GM12873 (cell line): Measurements from ENCODE around the gene DIP2C.

Source experiments
- TF ChIP-seq, protein P1 (sequence below): IDR thresholded peaks from 2 replicates; pipeline ENCODE4 v1.5.1; 2012; ENCODE audit warnings: low read depth, mild to moderate bottlenecking, moderate library complexity, low read length, control low read depth; ENCODE audit not compliant: insufficient read depth; ENCODE audit errors: missing control alignments

DIP2C gene

DNA sequence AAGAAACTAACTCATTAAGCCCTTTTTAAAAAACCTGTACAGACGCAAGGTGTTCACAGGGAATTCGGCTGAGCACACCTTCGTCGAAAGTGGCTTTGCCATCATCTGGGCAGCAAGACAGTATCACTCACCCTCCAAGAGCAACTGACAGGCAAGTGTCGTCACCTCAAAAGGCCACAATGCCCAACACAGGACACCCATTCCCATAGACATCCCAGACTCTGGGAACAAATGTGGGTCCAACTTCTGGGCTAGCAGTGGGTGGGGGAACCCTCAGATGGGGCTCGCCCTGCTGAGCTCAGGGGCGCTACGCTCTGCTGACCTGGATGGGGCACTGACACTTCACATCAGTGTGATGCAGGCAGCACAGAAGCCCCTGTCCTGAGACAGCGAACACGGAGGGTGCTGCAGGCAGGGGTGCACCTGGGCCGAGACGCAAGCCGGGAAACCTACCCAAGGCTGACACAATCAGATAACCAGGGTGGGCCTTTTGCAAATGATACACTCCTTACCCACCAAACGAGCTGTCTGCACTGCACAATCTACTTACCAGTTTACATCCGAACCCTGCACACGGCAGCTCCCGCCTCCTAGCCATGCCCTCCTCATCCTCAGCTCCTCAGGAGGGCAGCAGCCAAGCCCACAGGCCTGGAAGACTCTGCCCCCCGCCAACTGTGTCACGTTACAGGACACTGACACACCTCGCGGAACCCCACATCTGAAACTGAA is 1.7 kb downstream of the DIP2C start:
- TF ChIP-seq, protein P1, sequence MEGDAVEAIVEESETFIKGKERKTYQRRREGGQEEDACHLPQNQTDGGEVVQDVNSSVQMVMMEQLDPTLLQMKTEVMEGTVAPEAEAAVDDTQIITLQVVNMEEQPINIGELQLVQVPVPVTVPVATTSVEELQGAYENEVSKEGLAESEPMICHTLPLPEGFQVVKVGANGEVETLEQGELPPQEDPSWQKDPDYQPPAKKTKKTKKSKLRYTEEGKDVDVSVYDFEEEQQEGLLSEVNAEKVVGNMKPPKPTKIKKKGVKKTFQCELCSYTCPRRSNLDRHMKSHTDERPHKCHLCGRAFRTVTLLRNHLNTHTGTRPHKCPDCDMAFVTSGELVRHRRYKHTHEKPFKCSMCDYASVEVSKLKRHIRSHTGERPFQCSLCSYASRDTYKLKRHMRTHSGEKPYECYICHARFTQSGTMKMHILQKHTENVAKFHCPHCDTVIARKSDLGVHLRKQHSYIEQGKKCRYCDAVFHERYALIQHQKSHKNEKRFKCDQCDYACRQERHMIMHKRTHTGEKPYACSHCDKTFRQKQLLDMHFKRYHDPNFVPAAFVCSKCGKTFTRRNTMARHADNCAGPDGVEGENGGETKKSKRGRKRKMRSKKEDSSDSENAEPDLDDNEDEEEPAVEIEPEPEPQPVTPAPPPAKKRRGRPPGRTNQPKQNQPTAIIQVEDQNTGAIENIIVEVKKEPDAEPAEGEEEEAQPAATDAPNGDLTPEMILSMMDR: no peak

DNA sequence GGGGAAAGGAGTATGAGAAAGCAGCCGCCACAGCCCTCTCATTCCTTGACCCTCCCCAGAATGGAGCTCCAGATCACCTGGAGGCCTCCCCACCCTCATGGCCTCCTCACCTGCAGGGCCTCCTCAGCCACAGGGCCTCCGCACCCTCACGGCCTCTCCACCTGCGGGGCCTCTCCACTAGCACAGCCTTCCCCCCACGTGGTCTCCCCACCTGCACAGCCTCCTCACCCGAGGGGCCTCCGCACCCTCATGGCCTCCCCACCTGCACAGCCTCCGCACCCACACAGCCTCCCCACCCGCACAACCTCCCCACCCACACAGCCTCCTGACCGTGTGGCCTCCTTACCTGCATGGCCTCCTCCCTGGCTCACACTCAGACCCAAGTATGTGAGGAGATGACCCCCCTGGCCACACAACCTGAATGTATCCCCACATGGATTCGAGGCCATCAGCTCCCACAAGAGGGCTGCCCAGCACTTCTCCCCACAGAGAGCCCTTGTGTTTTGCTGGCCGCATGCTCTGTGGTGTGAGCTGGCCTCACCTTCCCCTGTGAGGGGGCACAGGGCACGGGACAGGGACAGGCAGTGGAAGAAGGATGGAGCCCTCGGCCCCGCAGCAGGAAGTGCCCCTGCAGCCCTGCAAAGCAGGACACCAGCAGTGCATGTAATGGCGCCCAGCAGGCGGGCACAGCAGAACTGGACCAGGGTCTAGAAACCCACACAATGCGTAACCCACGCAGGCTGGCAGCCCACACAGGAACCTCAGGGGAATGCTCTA is 3.1 kb downstream of the DIP2C start:
- TF ChIP-seq, protein P1: no peak

DNA sequence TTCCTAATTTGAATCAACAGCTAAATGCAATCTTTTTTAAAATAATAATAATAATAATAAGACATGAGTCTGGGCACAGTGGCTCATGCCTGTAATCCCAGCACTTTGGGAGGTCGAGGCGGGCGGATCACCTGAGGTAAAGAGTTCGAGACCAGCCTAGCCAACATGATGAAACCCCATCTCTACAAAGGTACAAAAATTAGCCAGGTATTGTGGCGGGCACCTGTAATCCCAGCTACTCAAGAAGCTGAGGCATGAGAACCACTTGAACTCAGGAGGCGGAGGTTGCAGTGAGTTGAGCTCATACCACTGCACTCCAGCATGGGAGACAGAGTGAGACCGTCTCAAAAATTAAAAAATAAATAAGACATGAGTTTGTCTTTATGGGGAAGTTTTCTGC is 3.9 kb downstream of the DIP2C start:
- TF ChIP-seq, protein P1: no peak

DNA sequence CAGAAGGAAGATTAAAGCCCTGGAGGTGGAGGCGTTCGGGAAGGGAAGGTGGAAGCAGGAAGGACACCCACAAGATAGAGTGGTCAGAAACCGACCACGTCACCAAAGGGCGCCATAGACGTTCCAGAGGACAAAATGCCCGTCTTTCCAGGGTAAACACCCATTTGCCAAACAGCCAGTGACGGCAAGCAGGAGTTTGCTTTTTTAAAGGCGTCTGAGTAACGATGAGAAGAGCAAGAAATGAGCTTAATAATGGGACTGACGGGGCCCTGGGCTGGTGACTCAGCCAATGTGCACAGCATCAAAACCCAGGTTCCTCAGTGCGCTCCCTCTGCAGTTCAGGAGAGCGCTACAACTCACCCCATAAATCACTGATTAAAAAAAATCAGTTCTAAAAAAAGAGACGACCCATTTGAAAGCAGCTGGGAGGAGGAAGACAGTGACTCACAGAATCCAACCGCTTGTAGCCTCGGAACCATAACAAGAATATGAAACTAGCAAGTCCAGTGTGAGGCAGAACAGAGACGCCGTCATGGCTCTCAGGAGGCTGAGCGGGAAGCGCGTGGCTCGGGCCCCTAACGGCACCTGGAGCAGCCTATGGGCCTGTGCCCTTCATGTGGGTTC is 5.9 kb downstream of the DIP2C start:
- TF ChIP-seq, protein P1: no peak

DNA sequence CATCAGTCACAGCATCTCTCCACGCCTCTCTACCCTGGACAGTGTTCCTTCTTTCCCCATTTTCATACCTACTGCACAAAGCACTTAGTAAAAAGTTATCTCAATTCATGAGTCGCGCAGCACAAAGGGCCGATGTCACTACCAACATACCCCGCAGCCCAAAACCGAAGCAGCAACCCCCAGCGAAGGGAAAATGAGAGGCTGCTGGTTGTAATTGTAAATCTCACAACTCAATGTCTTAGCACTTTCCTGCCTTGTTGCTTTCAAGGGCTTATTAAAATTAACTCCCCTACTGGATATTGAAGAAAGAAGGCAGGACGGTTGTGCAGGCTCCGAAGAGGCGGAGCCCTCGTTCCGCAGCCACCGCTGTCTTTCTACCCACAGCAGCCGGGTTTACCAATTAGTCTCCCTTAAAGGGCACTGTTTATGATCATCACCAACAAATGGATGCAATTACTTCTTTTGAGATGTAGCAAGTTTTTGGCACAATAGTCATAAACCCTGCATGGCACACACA is 6.5 kb downstream of the DIP2C start:
- TF ChIP-seq, protein P1: no peak

DNA sequence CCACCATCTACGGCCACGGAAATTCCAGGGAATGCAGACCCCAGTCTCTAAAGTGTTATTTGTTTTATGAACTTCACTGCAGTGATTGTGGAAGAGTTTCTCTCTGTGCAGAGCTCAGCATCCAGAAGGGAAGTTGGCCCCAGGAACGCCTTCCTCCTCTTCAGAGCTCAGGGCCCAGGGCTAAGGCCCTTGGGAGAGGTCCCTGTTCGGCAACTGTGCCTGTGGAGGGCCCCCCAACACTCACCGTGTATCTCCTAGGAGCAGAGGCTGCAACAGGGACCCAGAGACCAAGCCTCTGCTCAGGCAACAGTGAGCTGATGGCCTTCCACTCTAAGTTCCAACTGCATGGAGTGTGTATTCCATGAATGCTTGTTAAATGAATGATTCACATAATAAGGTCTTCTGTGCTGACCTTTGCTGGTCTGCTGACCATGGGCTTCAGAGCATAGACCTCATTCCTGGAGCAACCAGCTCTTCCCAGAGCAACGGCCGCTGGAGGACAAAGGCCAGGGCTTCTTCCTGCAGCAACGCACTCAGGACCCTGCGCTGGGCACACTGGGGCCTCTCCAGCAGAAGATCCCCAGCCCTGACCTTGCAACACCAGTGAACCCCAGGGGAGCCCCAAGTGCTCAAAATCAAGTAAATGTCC is 7.7 kb downstream of the DIP2C start:
- TF ChIP-seq, protein P1: no peak

DNA sequence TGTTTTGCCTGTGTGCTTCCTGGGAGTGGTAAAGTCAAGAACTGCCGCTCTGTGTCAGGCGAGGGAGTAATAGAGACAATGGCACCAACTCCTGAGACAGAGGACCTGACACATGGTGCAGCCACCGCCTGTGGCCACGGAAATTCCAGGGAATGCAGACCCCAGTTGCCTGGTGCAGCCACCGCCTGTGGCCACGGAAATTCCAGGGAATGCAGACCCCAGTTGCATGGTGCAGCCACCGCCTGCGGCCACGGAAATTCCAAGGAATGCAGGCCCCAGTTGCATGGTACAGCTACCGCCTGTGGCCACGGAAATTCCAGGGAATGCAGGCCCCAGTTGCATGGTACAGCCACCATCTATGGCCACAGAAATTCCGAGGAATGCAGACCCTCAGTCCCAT is 8.7 kb downstream of the DIP2C start:
- TF ChIP-seq, protein P1: no peak
